Gastrocnemius medialis (tissue), 4 donors: ENCODE measurements around the gene TFAP2D. TPM values are rescaled to one million over a fixed set of nuclear protein-coding genes. Genes with fewer than 3 reads are reported as not detected.

ENCODE experiments used
- ATAC-seq, 2 donors: fragments of 150-250 bp; one replicate each; pipeline ENCODE4 v1.9.1; 2016
- DNase-seq, 2 donors: peaks; one replicate each; pipeline ENCODE4 v3.0.0-alpha.2; 2019
- H3K27ac ChIP-seq, 4 donors: fragments of 200-600 bp; sonication (generic); 1 replicate in 1 of 4; 2 replicates in 3 of 4; pipeline ENCODE4 v1.5.1; 2016 to 2018; ENCODE audit warnings: mild to moderate bottlenecking in 2 of 4, moderate library complexity in 1 of 4
- H3K27me3 ChIP-seq, 3 donors: fragments of 200-600 bp; sonication (generic) in 2 of 3; 1 replicate in 1 of 3; 2 replicates in 2 of 3; pipeline versions ENCODE4 v1.5.1 to v1.6.0; 2016 to 2019; ENCODE audit warnings: mild to moderate bottlenecking in 1 of 3, moderate library complexity in 1 of 3
- H3K36me3 ChIP-seq, 2 donors: fragments of 200-600 bp; sonication (generic) in 1 of 2; one replicate each; pipeline ENCODE4 v1.5.1; 2017 to 2018
- H3K4me1 ChIP-seq, 2 donors: fragments of 200-600 bp; sonication (generic) in 1 of 2; one replicate each; pipeline ENCODE4 v1.5.1; 2016 to 2017; ENCODE audit warnings: mild to moderate bottlenecking in 2 of 2
- H3K4me3 ChIP-seq, 4 donors: fragments of 200-600 bp; sonication (generic) in 3 of 4; 1 replicate in 1 of 4; 2 replicates in 3 of 4; pipeline ENCODE4 v1.5.1; 2016 to 2019; ENCODE audit warnings: mild to moderate bottlenecking in 2 of 4
- H3K9me3 ChIP-seq, 3 donors: fragments of 200-600 bp; sonication (generic) in 2 of 3; 1 replicate in 1 of 3; 2 replicates in 2 of 3; pipeline ENCODE4 v1.5.1; 2016 to 2019
- CTCF ChIP-seq, 5 experiments: fragments of 450-650 bp in 3 of 5; fragments of 200-600 bp in 2 of 5; sonication (generic) in 2 of 5; IDR thresholded peaks in 4 of 5; conservative IDR thresholded peaks in 1 of 5; 1 replicate in 4 of 5; 2 replicates in 1 of 5; pipeline ENCODE4 v1.5.1; 2016 to 2019; ENCODE audit warnings: antibody characterized with exemption in 5 of 5, mild to moderate bottlenecking in 3 of 5, moderate library complexity in 3 of 5
- POLR2A ChIP-seq, 2 donors: fragments of 450-650 bp; IDR thresholded peaks; one replicate each; pipeline ENCODE4 v1.6.1; 2017; ENCODE audit warnings: antibody characterized with exemption in 2 of 2, mild to moderate bottlenecking in 2 of 2, moderate library complexity in 2 of 2
- in situ Hi-C, 4 donors: fragments of 200-750 bp; cut with MboI; loops; one replicate each; pipeline versions ENCODE4 v1.15.0 to v1.8.0; 2017; ENCODE audit warnings: low sequenced_read_pairs in 4 of 4
- intact Hi-C: fragments of 100-400 bp; cut with DNase I; formaldehyde crosslinking; loops from one replicate; pipeline ENCODE4 v1.15.1; 2023; ENCODE audit warnings: low total_unique reads
- total RNA-seq, 4 donors: library from RNA; depleted of rRNA; stranded (reverse); fragments of >200 nt; gene quantifications; one replicate each; pipeline versions ENCODE4 v1.1.0 to v1.2.3, GENCODE V29; 2016

Gene TFAP2D
- total RNA-seq, 4 donors from 2014 or later = not detected

- no peak overlapping the region for H3K4me3 ChIP-seq
- TF ChIP-seq CTCF (IDR thresholded peaks at IDR 0.05 in 4 of 5, conservative IDR thresholded peaks at IDR 0.05 in 1 of 5) (no peak), POLR2A (IDR thresholded peaks at IDR 0.05) (no peak)
- H3K9me3 ChIP-seq = no peaks in the 10 kb centered on the region
- H3K27ac ChIP-seq = no peak overlapping the region
- ATAC-seq (no peak), DNase-seq (no peak)
- H3K36me3 ChIP-seq = no peaks in the 10 kb centered on the region
- intact Hi-C loops (no loop called here), in situ Hi-C loops (no loop called here)
- no peaks in the 10 kb centered on the region for H3K4me1 ChIP-seq
- H3K27me3 ChIP-seq = peaks cover 11 to 29% (median 19%) of the 10 kb centered on the region in 3 donors
These were observed 6.8 kb upstream of the TFAP2D start for GRCh38 chr6:50706575-50706974.

- no peak for TF ChIP-seq CTCF (IDR thresholded peaks at IDR 0.05 in 4 of 5, conservative IDR thresholded peaks at IDR 0.05 in 1 of 5)
- TF ChIP-seq POLR2A (IDR thresholded peaks at IDR 0.05) = no peak
- in situ Hi-C loops (no loop called here), intact Hi-C loops (no loop called here)
- DNase-seq (no peak), ATAC-seq (no peak)
- Histone ChIP-seq H3K27me3 (peaks cover 11 to 29% (median 21%) of the 10 kb centered on the region in 3 donors), H3K4me3 (no peak overlapping the region), H3K9me3 (no peaks in the 10 kb centered on the region), H3K4me1 (no peaks in the 10 kb centered on the region), H3K36me3 (no peaks in the 10 kb centered on the region), H3K27ac (no peak overlapping the region)
These were observed 6.1 kb upstream of the TFAP2D start for GRCh38 chr6:50707191-50707590.

- no peak overlapping the region for H3K27ac ChIP-seq
- H3K4me3 ChIP-seq = no peak overlapping the region
- DNase-seq = no peak
- TF ChIP-seq POLR2A (IDR thresholded peaks at IDR 0.05) (no peak), CTCF (IDR thresholded peaks at IDR 0.05 in 4 of 5, conservative IDR thresholded peaks at IDR 0.05 in 1 of 5) (no peak)
- no peaks in the 10 kb centered on the region for H3K4me1 ChIP-seq
- no peak for ATAC-seq
- intact Hi-C loops (no loop called here), in situ Hi-C loops (no loop called here)
- H3K9me3 ChIP-seq = no peaks in the 10 kb centered on the region
- H3K36me3 ChIP-seq = no peaks in the 10 kb centered on the region
- peaks cover 11 to 29% (median 22%) of the 10 kb centered on the region in 3 donors for H3K27me3 ChIP-seq
These were observed 5.5 kb upstream of the TFAP2D start for GRCh38 chr6:50707652-50708300.

- no peaks in the 10 kb centered on the region for H3K9me3 ChIP-seq
- TF ChIP-seq CTCF (IDR thresholded peaks at IDR 0.05 in 4 of 5, conservative IDR thresholded peaks at IDR 0.05 in 1 of 5) (no peak), POLR2A (IDR thresholded peaks at IDR 0.05) (no peak)
- DNase-seq = no peak
- no peak overlapping the region for H3K27ac ChIP-seq
- in situ Hi-C loops = no loop called here
- H3K27me3 ChIP-seq = peaks cover 19 to 30% (median 27%) of the 10 kb centered on the region in 3 donors
- no peak overlapping the region for H3K4me3 ChIP-seq
- no peak for ATAC-seq
- intact Hi-C loops = no loop called here
- no peaks in the 10 kb centered on the region for H3K36me3 ChIP-seq
- no peaks in the 10 kb centered on the region for H3K4me1 ChIP-seq
These were observed 4.5 kb upstream of the TFAP2D start for GRCh38 chr6:50708664-50709365.
